HG03039 (cell line): ENCODE measurements around the gene RRBP1.
A peak's percentile ranks its signal among the peaks of the same experiment; 100 is the strongest.

Experiments
- ATAC-seq: cut with Tn5 transposase; IDR thresholded peaks from one replicate; pipeline ENCODE4 v1.9.1; 2021; ENCODE audit warnings: mild to moderate bottlenecking, moderate library complexity; ENCODE audit not compliant: unreplicated experiment

Gene RRBP1

GRCh38 chr20:17682103-17682888 is at the start of gene RRBP1:
Gene RRBP1 (minus strand): TSS chr20:17682242. CDS start chr20:17660507, 21,735 bp downstream.
- ATAC-seq: peak; percentile 86

- no peak for ATAC-seq
Observed at GRCh38 chr20:17731233-17731632, 49.2 kb upstream of the RRBP1 start.

- no peak for ATAC-seq
Observed at GRCh38 chr20:17730071-17730470, 48.0 kb upstream of the RRBP1 start.

GRCh38 chr20:17728074-17728473 is 46.0 kb upstream of the RRBP1 start:
- no peak for ATAC-seq

GRCh38 chr20:17727351-17727750 is 45.3 kb upstream of the RRBP1 start:
- no peak for ATAC-seq

- ATAC-seq: no peak
Observed at GRCh38 chr20:17726902-17727301, 44.9 kb upstream of the RRBP1 start.

GRCh38 chr20:17725094-17725835 is 43.2 kb upstream of the RRBP1 start:
- ATAC-seq: no peak

GRCh38 chr20:17723301-17723691 is 41.3 kb upstream of the RRBP1 start:
- ATAC-seq: no peak

- no peak for ATAC-seq
Observed at GRCh38 chr20:17722493-17723300, 40.7 kb upstream of the RRBP1 start.

GRCh38 chr20:17721802-17722486 is 39.9 kb upstream of the RRBP1 start:
- ATAC-seq: no peak

GRCh38 chr20:17720755-17721154 is 38.7 kb upstream of the RRBP1 start:
- ATAC-seq: no peak

- ATAC-seq: no peak
Observed at GRCh38 chr20:17716331-17716730, 34.3 kb upstream of the RRBP1 start.

GRCh38 chr20:17715075-17715474 is 33.0 kb upstream of the RRBP1 start:
- no peak for ATAC-seq

- ATAC-seq: no peak
Observed at GRCh38 chr20:17714597-17714996, 32.6 kb upstream of the RRBP1 start.

GRCh38 chr20:17712708-17713107 is 30.7 kb upstream of the RRBP1 start:
- no peak for ATAC-seq

GRCh38 chr20:17712201-17712600 is 30.2 kb upstream of the RRBP1 start:
- no peak for ATAC-seq

- no peak for ATAC-seq
Observed at GRCh38 chr20:17711267-17711627, 29.2 kb upstream of the RRBP1 start.

- no peak for ATAC-seq
Observed at GRCh38 chr20:17710379-17711266, 28.6 kb upstream of the RRBP1 start.

GRCh38 chr20:17709361-17710293 is 27.6 kb upstream of the RRBP1 start:
- no peak for ATAC-seq
